SH-SY5Y (cell line): Measurements from ENCODE around the gene RBM4.

ENCODE experiments used
- GATA2 ChIP-seq: IDR thresholded peaks from 2 replicates; pipeline ENCODE4 v1.6.1; 2011; ENCODE audit warnings: mild to moderate bottlenecking, low read depth, low read length
- GATA3 ChIP-seq: IDR thresholded peaks from 2 replicates; pipeline ENCODE4 v1.6.1; 2011; ENCODE audit warnings: low read depth, mild to moderate bottlenecking, low read length, moderate library complexity

Gene RBM4

GRCh38 chr11:66629356-66629755 is 9.1 kb upstream of the RBM4 start:
- TF ChIP-seq GATA2 (no peak), GATA3 (no peak)

- TF ChIP-seq GATA2 = no peak
- TF ChIP-seq GATA3 = no peak
These were observed 6.6 kb upstream of the RBM4 start for GRCh38 chr11:66631883-66632282.

DNA sequence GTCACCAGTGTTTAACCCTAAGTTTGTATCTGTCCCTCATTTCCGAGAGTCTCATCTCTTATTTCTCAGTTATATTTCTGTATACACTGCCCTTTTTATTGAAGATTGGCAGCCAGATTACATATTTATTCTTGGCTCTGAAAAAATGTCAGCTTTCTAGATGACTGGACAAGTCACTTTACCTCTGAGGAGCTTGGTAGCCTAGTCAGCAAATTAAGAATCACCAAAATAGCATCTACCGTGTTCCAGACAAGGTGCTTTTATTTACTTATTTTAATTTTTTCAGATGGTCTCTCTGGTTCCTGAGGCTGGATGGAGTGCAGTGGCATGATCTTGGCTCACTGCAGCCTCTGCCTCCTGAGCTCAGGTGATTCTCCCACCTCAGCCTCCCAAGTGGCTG is 5.6 kb upstream of the RBM4 start:
- TF ChIP-seq GATA3 (no peak), GATA2 (no peak)

- TF ChIP-seq GATA2 (no peak), GATA3 (no peak)
These were observed 2.1 kb upstream of the RBM4 start for GRCh38 chr11:66636411-66636810.

DNA sequence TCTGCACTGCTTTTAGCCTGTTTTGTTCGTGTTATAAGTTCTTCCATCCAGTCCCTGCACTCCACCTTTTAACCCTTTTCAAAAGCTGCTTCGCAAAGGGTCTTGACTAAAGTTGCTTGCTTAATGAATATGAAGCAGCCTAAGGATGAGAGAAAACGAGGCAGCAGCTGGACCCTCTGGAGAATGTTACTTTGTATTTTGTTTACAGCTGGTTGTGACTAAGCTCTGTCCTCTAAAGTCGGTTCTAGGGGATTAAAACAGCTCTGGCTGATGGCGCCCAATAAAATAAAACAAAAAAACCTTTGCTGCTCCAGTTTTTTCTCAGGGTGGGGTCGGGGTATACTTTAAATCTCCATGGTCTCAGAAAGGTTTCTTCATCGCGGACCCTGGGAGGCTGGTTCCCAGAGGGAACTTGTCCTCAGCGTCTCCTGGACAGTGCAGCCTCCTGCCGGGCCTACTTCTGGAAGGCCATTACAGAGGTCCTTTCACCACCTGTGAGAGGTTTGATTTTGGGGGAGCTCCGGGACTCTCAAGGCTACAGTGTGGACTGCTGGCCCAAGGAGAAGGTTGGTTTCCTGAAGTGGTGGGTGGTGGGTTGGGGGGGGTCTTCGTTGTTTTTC is 836 bp upstream of the RBM4 start:
- TF ChIP-seq GATA3 (no peak), GATA2 (no peak)

DNA sequence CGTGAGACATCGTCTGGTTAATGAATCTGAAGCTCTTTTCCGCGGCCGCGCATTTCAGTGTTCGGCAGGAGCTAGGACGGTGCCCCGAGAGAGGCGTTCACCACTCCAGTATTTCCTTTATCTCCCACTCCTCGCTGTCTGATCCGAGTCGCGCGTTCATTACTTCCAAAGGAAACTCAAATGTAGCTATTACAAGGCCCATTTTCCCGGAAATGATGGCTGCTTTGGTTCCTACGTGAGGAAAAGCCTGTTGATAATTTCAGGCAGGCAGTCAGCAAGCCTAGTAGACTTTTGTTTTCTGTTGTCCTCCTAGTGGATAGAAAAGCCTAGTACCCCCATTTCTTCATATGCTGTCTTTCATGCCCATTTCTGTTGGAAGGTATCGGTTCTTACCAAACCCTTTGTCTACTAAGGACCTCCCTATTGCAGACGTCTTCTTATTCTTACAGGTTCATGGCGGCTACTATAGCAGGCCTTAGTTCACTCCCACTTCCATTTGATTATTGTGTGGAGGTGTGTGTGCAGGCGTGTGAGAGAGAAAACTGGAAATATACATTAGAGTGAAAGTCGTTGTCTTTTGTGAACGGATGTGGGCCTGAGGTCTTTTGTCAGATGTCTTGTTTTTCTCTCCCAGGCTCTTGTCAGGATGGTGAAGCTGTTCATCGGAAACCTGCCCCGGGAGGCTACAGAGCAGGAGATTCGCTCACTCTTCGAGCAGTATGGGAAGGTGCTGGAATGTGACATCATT is 737 bp downstream of the RBM4 start:
- TF ChIP-seq GATA3 (no peak), GATA2 (no peak)

DNA sequence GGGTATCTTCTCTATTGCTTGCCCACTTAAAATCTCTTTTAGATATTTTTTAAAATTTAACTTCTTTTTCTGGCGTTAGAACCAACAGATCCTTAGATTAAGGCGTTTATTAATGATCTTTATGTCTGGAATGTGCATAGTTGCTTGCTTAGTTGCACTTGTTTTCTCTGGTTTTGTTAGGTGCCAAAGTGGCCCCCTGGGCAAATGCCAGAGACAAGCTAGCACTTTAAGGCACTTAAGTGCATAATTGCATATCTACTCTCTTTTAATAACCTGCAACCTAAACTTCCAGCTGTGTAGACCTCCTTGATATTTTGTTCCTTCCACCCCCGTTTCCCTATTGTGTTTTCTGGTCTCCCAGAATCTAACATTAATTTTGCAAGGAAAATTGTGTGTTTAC is 3.3 kb downstream of the RBM4 start:
- TF ChIP-seq GATA2 = no peak
- TF ChIP-seq GATA3 = no peak

- TF ChIP-seq GATA3 (no peak), GATA2 (no peak)
These were observed 5.4 kb downstream of the RBM4 start for GRCh38 chr11:66643745-66644437.

GRCh38 chr11:66646828-66647227 is 8.3 kb downstream of the RBM4 start:
- no peak for TF ChIP-seq GATA2
- TF ChIP-seq GATA3 = no peak

DNA sequence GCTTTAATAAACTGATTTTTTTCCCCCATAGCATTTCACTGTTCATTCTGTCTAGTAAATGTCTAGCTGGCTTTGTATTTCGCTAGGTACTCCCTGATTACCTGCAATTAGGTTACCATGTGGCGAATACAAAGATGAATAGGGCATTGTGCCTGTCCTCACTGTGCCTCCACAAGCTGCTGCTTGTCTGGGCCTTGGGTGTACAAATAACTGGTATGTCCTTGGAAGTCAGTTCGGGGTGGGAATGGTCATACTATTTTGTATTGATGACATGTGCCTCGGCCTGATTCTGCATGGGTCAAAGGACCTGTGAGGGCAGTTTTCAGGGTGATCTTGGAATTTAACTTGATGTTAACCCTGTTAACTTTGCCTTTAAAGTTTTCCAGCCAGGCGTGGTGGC is 11.4 kb downstream of the RBM4 start:
- no peak for TF ChIP-seq GATA2
- TF ChIP-seq GATA3 = no peak

GRCh38 chr11:66651016-66651415 is 12.5 kb downstream of the RBM4 start:
- TF ChIP-seq GATA3 = no peak
- TF ChIP-seq GATA2 = no peak

DNA sequence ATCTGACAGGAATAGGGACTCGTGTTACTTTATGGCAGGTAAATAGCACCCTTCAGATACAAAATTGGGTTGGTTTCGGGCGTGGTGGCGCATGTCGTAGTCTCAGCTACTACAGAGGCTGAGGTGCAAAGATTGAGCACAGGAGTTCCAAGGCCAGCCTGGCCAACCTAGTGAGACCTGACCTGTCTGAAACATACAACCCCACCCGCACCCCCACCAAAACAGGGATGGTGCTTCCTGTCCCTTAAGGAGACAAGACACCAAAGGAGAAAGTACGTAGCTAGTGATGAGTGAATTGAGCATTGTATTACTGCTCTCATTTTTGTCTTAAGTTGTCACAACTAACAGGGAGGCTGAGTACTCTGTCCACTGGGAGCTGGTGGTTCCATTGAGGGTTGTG is 14.1 kb downstream of the RBM4 start:
- no peak for TF ChIP-seq GATA2
- TF ChIP-seq GATA3 = no peak

- TF ChIP-seq GATA3 (no peak), GATA2 (no peak)
These were observed 14.6 kb downstream of the RBM4 start for GRCh38 chr11:66653123-66653522.

- TF ChIP-seq GATA3 (no peak), GATA2 (no peak)
These were observed 21.3 kb downstream of the RBM4 start for GRCh38 chr11:66659763-66660162.
